ENCODE data around the gene MORN1. TPM values are rescaled to one million over a fixed set of nuclear protein-coding genes. Genes with fewer than 3 reads are reported as not detected.

The MORN1 gene
- polyA plus RNA-seq, 1 donor from 2014 or later, result 10.9 TPM

- Histone ChIP-seq H3K27me3 (ENCODE audit: insufficient read depth, low read depth, low read length) (no peaks in the 10 kb centered on the region), H3K27ac (ENCODE audit: low read length) (no peak overlapping the region), H3K4me2 (ENCODE audit: low read length) (no peak overlapping the region), H3F3A (ENCODE audit: insufficient read depth, low read length, poor library complexity, severe bottlenecking) (no peaks in the 10 kb centered on the region), H3K4me3 (ENCODE audit: low read length) (no peak overlapping the region), H3K9me3 (ENCODE audit: low read length) (no peaks in the 10 kb centered on the region), H3K79me2 (replicated peaks; ENCODE audit: insufficient read depth, low read length) (no peaks in the 10 kb centered on the region), H2AFZ (ENCODE audit: low read depth, low read length) (no peak overlapping the region), H3K9ac (ENCODE audit: low read length) (no peak overlapping the region), H3K36me3 (ENCODE audit: insufficient read depth, low read length) (no peaks in the 10 kb centered on the region), H3K9me2 (ENCODE audit: insufficient read depth, low read length) (no peaks in the 10 kb centered on the region), H4K20me1 (ENCODE audit: insufficient read depth) (no peaks in the 10 kb centered on the region)
- no peak for TF ChIP-seq RAD21 (conservative IDR thresholded peaks at IDR 0.05)
- TF ChIP-seq EP300 (conservative IDR thresholded peaks at IDR 0.05; ENCODE audit: poor library complexity, severe bottlenecking), result no peak
These were observed 48.1 kb downstream of the MORN1 start for GRCh38 chr1:2343023-2343935.

- Histone ChIP-seq H3K9ac (ENCODE audit: low read length) (no peak overlapping the region), H3K4me2 (ENCODE audit: low read length) (no peak overlapping the region), H3K9me3 (ENCODE audit: low read length) (no peaks in the 10 kb centered on the region), H2AFZ (ENCODE audit: low read depth, low read length) (no peak overlapping the region), H3K27me3 (ENCODE audit: insufficient read depth, low read depth, low read length) (no peaks in the 10 kb centered on the region), H3F3A (ENCODE audit: insufficient read depth, low read length, poor library complexity, severe bottlenecking) (no peaks in the 10 kb centered on the region), H3K4me3 (ENCODE audit: low read length) (no peak overlapping the region), H4K20me1 (ENCODE audit: insufficient read depth) (no peaks in the 10 kb centered on the region), H3K9me2 (ENCODE audit: insufficient read depth, low read length) (no peaks in the 10 kb centered on the region), H3K27ac (ENCODE audit: low read length) (no peak overlapping the region), H3K36me3 (ENCODE audit: insufficient read depth, low read length) (no peaks in the 10 kb centered on the region), H3K79me2 (replicated peaks; ENCODE audit: insufficient read depth, low read length) (no peaks in the 10 kb centered on the region)
- TF ChIP-seq EP300 (conservative IDR thresholded peaks at IDR 0.05; ENCODE audit: poor library complexity, severe bottlenecking) (no peak), MXI1 (conservative IDR thresholded peaks at IDR 0.05; ENCODE audit: poor library complexity, severe bottlenecking) (no peak), REST (IDR thresholded peaks at IDR 0.05; ENCODE audit: borderline replicate concordance) (no peak), TAF1 (IDR thresholded peaks at IDR 0.05; ENCODE audit: low read depth) (no peak), SMC3 (conservative IDR thresholded peaks at IDR 0.05; ENCODE audit: poor library complexity) (no peak), CTCF (IDR thresholded peaks at IDR 0.05; ENCODE audit: poor library complexity, severe bottlenecking) (no peak), EZH2 (IDR thresholded peaks at IDR 0.05; ENCODE audit: borderline replicate concordance, insufficient read depth, low read length, poor library complexity, severe bottlenecking) (no peak), RAD21 (conservative IDR thresholded peaks at IDR 0.05) (no peak), POLR2AphosphoS5 (IDR thresholded peaks at IDR 0.05) (no peak)
These were observed 48.9 kb downstream of the MORN1 start for GRCh38 chr1:2342384-2343022.

Measured in neural cell (in vitro differentiated cells).